Measurements from ENCODE around the gene GPAM. TPM values are rescaled to one million over a fixed set of nuclear protein-coding genes. Genes with fewer than 3 reads are reported as not detected.

GPAM gene
- total RNA-seq, 2 donors from 2014 or later, result 4.4 to 12.2 TPM

DNA sequence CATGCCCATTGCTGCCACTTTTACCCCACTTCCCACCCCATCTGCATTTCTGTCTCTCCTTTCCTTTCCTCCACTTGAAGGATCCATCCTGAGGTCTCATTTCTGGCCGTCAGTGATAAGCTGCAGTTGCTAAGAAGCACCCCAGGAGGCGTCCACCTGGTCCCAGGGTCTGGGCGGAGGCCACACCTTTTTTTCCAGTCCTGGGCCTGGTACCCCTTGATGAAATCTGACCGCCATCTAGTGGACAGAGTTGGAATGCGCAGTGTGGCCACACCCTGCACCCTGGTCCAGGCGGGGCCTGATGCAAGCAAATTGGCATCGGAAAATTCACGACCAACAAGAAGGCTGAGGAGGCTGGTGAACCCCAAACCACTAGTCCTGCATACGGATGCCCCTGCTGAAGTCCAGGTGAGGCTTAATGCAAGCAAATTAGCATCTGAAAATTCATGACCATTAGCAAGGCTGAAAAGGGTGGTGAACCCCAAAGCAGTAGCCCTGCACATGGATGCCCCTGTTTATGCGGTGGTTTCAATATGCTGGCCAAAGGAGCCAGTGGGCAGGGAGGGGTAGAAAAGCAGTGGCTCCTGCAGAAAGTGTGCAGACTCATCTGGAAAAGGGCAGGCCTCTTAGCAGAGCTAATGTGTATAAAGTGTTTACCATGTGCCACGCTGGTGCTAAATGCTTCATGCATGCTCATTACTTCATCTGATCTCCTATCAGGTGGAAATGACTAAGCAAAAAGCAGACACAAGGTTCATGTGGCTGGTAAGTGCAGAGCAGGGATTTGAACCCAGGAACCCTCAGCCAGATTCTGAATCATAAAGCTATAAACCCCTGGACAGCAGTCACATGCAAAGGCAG lies 43.2 kb downstream of the GPAM start:
- H3K36me3 Mint-ChIP-seq (ENCODE audit: low read depth), result no peaks in the 10 kb centered on the region
- H3K9me3 Mint-ChIP-seq, result no peaks in the 10 kb centered on the region
- H3K4me3 Mint-ChIP-seq, result no peak overlapping the region
- peak; percentile 92 for ATAC-seq (replicated peaks)
- no peaks in the 10 kb centered on the region for H3K4me1 Mint-ChIP-seq
- H3K27me3 Mint-ChIP-seq, result no peaks in the 10 kb centered on the region
- no peak overlapping the region for H3K27ac Mint-ChIP-seq

DNA sequence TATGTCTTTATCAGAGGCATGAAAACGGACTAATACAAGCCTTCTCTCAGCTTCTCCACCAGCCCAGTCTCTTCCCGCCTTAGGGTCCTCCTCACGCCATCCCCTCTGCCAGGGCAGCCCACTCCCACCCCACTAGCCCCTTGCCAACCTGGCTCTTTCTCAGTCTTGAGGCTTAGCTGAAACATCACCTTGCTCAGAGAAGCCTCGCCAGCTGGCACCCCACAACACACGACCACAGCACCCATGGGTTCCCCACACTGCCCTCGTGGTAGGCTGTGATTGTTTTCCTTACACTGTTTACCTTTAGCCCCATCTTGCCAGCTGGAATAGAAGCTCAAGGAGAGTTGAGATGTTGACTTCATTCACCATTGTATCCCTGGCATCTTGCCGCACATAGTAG lies 44.4 kb downstream of the GPAM start:
- Mint-ChIP-seq H3K9me3 (no peaks in the 10 kb centered on the region), H3K36me3 (ENCODE audit: low read depth) (no peaks in the 10 kb centered on the region)
- ATAC-seq (replicated peaks), result no peak

DNA sequence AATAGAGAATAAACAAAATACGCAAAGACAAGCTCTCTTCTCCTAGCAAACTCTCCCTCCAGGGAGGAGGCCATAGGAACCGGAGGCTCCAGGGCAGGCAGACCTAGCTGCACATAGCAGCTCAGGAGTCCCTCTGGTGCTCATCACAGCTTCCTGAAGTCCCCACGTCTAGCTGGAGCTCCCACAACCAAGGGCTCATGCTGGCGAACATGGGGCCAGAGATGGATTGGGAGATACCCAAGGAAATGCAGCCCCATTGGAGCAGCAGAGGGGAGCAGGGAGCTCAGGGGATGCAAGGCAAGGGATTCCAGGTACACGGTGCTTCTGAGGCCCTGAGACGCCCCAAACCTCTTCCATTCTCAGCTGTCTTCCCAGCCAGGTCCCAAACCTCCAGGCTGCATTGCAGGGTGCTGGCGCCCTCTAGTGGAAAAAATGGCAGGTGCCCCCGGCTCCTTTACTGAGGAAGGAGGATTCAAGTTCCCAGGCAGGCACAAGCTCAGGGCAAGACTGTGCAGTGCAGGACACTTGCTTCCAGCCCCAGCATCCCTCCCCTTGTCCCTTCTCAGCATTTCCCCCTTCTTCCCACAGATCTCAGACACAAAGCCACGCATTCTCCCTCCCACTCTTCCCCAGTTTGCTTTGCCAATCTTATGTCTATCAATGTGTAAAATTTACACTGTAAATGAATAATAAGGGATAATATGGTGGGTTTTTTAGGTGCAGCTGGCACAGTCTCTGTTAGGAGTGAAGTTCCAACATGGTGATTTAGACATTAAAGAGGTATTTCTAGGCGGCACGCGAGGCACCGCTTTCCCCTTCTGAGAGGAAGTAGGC lies 46.2 kb downstream of the GPAM start:
- Mint-ChIP-seq H3K27me3 (no peaks in the 10 kb centered on the region), H3K36me3 (ENCODE audit: low read depth) (no peaks in the 10 kb centered on the region), H3K4me1 (no peaks in the 10 kb centered on the region), H3K4me3 (no peak overlapping the region), H3K27ac (no peak overlapping the region), H3K9me3 (no peaks in the 10 kb centered on the region)
- peak; percentile 59 for ATAC-seq (replicated peaks)

More for the DNA sequence above, 44.4 kb downstream of the GPAM start:
- Mint-ChIP-seq H3K27ac (no peak overlapping the region), H3K4me1 (no peaks in the 10 kb centered on the region), H3K27me3 (no peaks in the 10 kb centered on the region), H3K4me3 (no peak overlapping the region)

- Mint-ChIP-seq H3K27ac (no peak overlapping the region), H3K4me3 (no peak overlapping the region), H3K36me3 (ENCODE audit: low read depth) (no peaks in the 10 kb centered on the region), H3K9me3 (no peaks in the 10 kb centered on the region), H3K27me3 (no peaks in the 10 kb centered on the region), H3K4me1 (no peaks in the 10 kb centered on the region)
- ATAC-seq (replicated peaks), result no peak
These were observed 46.9 kb downstream of the GPAM start for GRCh38 chr10:112136486-112137153.

- ATAC-seq (replicated peaks), result no peak
These were observed 48.0 kb downstream of the GPAM start for GRCh38 chr10:112135604-112136003.

DNA sequence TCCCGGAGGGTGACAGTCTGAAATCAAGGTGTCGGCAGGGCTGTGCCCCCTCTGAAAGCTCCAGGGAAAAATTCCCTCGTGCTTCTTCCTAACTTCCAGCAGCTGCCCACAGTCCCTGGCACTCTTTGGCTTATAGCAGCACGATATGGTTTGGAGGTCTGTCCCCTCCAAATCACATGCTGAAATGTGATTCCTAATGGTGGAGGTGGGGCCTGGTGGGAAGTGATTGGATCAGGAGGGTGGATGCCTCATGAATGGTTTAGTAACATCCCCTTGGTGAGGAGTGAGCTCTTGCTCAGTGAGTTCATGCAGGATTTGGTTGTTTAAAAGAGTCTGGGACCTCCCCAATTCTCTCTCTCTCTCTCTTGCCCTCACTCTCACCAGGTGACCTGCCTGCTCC lies 51.1 kb downstream of the GPAM start:
- H3K4me3 Mint-ChIP-seq, result no peak overlapping the region
- H3K4me1 Mint-ChIP-seq, result no peaks in the 10 kb centered on the region
- H3K27me3 Mint-ChIP-seq, result no peaks in the 10 kb centered on the region
- no peaks in the 10 kb centered on the region for H3K9me3 Mint-ChIP-seq
- H3K27ac Mint-ChIP-seq, result no peak overlapping the region
- H3K36me3 Mint-ChIP-seq (ENCODE audit: low read depth), result no peaks in the 10 kb centered on the region
- ATAC-seq (replicated peaks), result no peak

More at GRCh38 chr10:112135604-112136003, 48.0 kb downstream of the GPAM start:
- Mint-ChIP-seq H3K4me1 (no peaks in the 10 kb centered on the region), H3K9me3 (no peaks in the 10 kb centered on the region), H3K27ac (no peak overlapping the region), H3K4me3 (no peak overlapping the region), H3K27me3 (no peaks in the 10 kb centered on the region), H3K36me3 (ENCODE audit: low read depth) (no peaks in the 10 kb centered on the region)

DNA sequence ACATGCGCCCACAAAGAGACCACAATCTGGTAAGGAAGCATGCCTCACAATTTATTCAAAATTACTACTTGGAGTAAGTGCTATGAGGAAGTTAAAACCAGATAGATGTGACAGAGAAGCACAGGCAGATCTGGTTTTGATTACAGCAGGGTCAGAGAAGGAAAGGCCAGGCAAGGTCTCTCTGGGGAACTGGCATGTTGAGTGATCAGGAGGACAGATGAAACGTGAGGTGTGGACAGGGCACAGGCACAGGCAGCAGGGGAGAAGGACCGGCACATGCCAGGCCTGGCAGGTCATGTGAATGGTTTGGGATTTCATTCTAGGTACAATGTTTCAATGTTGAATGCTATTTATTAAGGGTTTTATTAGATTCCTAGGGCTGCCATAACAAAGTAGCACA lies 51.6 kb downstream of the GPAM start:
- no peak for ATAC-seq (replicated peaks)
- no peaks in the 10 kb centered on the region for H3K9me3 Mint-ChIP-seq
- H3K27me3 Mint-ChIP-seq, result no peaks in the 10 kb centered on the region
- no peak overlapping the region for H3K4me3 Mint-ChIP-seq
- H3K36me3 Mint-ChIP-seq (ENCODE audit: low read depth), result no peaks in the 10 kb centered on the region
- no peak overlapping the region for H3K27ac Mint-ChIP-seq
- no peaks in the 10 kb centered on the region for H3K4me1 Mint-ChIP-seq

DNA sequence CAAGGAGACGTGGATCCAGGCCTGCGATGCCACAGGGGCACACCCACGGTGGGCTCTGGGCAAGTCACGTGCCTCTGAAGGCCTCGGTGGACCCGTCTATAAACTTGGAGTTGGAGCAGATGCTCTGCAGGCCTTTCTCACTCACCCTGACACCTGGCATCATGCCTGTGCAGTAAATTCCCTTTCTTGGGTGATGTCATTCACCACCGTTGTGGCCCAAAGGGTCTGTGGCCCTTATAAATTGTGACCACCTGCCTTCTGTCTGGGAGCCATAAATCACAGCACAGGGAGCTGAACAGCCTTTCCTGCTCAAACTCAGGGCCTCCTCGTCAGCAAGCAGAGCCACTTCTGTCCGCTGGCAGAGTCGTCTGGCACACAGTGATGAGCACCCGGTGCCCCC lies 52.2 kb downstream of the GPAM start:
- H3K27ac Mint-ChIP-seq, result no peak overlapping the region
- no peaks in the 10 kb centered on the region for H3K36me3 Mint-ChIP-seq (ENCODE audit: low read depth)
- no peaks in the 10 kb centered on the region for H3K9me3 Mint-ChIP-seq
- ATAC-seq (replicated peaks), result no peak
- no peak overlapping the region for H3K4me3 Mint-ChIP-seq
- no peaks in the 10 kb centered on the region for H3K27me3 Mint-ChIP-seq
- H3K4me1 Mint-ChIP-seq, result no peaks in the 10 kb centered on the region

DNA sequence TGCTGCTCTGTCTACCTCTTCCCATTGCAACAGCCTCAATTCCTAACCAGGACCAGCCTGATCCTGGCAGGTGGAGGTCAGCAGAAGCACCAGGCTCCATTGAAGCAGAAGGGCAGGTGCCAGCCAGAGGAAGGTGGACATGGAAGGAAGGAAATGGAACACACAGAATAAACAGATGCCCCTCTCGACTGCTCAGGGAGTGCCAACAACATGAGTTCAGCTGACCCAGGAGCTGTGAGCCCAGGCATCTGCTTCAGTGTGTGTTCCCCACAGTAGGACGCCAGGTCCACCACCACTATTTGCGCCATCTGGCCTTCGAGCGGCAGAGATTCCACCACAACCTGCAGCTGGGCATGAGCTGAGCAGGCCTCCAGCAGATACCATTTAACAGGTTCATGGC lies 56.7 kb downstream of the GPAM start:
- no peaks in the 10 kb centered on the region for H3K9me3 Mint-ChIP-seq
- H3K4me1 Mint-ChIP-seq, result no peaks in the 10 kb centered on the region
- ATAC-seq (replicated peaks), result no peak
- H3K36me3 Mint-ChIP-seq (ENCODE audit: low read depth), result no peaks in the 10 kb centered on the region
- no peak overlapping the region for H3K4me3 Mint-ChIP-seq
- H3K27me3 Mint-ChIP-seq, result no peaks in the 10 kb centered on the region
- no peak overlapping the region for H3K27ac Mint-ChIP-seq

DNA sequence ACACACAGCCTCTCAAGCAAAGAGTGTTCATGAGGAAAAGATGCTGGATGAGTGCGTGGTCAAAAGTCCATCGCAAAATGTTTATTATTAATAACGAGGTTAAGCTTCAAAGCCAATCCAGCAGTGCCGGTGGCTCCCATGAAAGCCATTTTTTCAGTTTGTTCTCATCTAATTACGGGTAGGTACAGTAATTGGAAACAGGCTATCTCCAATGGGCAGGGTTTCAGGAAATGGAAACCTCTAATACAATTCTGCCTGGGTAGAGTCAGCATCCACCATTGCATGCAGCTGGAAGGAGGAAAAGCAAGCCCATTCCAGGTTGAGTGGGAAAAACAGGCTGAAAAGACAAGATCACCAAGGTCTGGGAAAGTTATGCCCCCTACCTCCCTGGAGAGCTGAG lies 57.4 kb downstream of the GPAM start:
- H3K9me3 Mint-ChIP-seq, result no peaks in the 10 kb centered on the region
- no peak overlapping the region for H3K27ac Mint-ChIP-seq
- no peak overlapping the region for H3K4me3 Mint-ChIP-seq
- H3K27me3 Mint-ChIP-seq, result no peaks in the 10 kb centered on the region
- no peaks in the 10 kb centered on the region for H3K36me3 Mint-ChIP-seq (ENCODE audit: low read depth)
- ATAC-seq (replicated peaks), result no peak
- no peaks in the 10 kb centered on the region for H3K4me1 Mint-ChIP-seq

- H3K27ac Mint-ChIP-seq, result no peak overlapping the region
- no peaks in the 10 kb centered on the region for H3K9me3 Mint-ChIP-seq
- no peak overlapping the region for H3K4me3 Mint-ChIP-seq
- ATAC-seq (replicated peaks), result no peak
- no peaks in the 10 kb centered on the region for H3K27me3 Mint-ChIP-seq
- H3K36me3 Mint-ChIP-seq (ENCODE audit: low read depth), result no peaks in the 10 kb centered on the region
- no peaks in the 10 kb centered on the region for H3K4me1 Mint-ChIP-seq
These were observed 58.7 kb downstream of the GPAM start for GRCh38 chr10:112124866-112125265.

DNA sequence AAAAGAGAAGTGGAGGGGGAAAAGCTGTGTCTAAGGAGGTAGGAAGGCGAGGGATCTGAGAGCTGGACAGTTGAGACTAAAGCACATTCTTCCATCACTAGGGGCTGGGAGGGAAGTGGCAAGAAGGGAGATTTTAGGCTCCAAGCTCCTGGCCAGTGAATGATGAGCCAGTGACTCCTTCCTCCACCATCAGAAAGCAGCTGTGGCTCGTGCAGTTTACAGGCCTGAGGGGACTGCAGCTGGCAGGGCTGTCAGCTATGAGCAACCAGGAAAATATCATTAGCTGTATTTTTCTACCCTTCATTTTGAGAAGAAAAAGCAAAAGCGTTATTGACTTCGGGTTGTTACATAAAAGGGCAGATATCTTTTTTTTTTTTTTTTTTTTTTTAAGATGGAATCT lies 60.7 kb downstream of the GPAM start:
- Mint-ChIP-seq H3K27me3 (no peaks in the 10 kb centered on the region), H3K27ac (no peak overlapping the region)
- ATAC-seq (replicated peaks), result no peak

GRCh38 chr10:112120491-112120890 lies 63.1 kb downstream of the GPAM start:
- ATAC-seq (replicated peaks), result no peak
- Mint-ChIP-seq H3K4me1 (no peaks in the 10 kb centered on the region), H3K9me3 (no peaks in the 10 kb centered on the region), H3K27me3 (no peaks in the 10 kb centered on the region), H3K36me3 (ENCODE audit: low read depth) (no peaks in the 10 kb centered on the region), H3K4me3 (no peak overlapping the region), H3K27ac (no peak overlapping the region)

More for the DNA sequence above, 60.7 kb downstream of the GPAM start:
- Mint-ChIP-seq H3K4me3 (no peak overlapping the region), H3K4me1 (no peaks in the 10 kb centered on the region), H3K9me3 (no peaks in the 10 kb centered on the region), H3K36me3 (ENCODE audit: low read depth) (no peaks in the 10 kb centered on the region)

DNA sequence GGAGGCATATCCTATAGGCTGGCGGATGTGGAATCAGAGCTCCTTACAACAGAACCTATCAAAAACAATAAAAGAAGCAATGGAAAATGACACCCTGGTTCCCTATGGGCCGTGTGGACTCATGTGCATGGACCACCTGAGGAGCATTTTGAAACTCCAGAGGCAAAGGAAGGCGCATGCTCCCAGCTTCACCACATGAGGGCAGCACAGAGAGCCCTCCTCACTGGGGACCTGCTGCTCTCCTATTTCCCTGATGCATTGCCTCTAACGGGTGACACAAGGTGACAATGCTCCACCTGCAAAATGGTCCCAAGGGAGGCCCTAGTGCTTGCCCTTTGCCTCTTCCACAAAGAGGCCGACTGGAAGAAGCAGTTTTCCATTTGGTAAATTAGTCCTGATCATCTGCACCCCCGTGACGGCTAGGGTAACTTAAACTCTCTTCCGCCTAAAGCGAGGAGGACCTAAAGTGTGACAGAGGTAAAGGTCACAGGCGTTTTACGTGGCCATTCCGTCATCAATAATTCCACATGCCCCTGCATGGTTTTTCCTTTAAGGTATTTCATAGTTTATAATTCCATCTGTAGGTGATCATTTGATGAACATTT lies 67.7 kb downstream of the GPAM start:
- Mint-ChIP-seq H3K27ac (no peak overlapping the region), H3K4me1 (no peaks in the 10 kb centered on the region), H3K36me3 (ENCODE audit: low read depth) (no peaks in the 10 kb centered on the region), H3K9me3 (no peaks in the 10 kb centered on the region), H3K27me3 (no peaks in the 10 kb centered on the region), H3K4me3 (no peak overlapping the region)
- peak; percentile 43 for ATAC-seq (replicated peaks)

All from activated T-helper 17 cell treated with anti-CD3 and anti-CD28 coated beads, Interleukin-2, amount 50 U/mL, for 72 hours (primary cell).